H1 (cell line): ENCODE data around the gene OBSCN. TPM values are rescaled to one million over a fixed set of nuclear protein-coding genes. Genes with fewer than 3 reads are reported as not detected.

Experiments
- CTCF ChIA-PET: fragments of 300-600 bp; sonication (Branson Sonifier 250); formaldehyde crosslinking; loops from one replicate; lab custom pipeline; 2021; ENCODE audit not compliant: partially characterized antibody; lab: Charles Lee
- POLR2A ChIA-PET: fragments of 300-600 bp; sonication (Branson Sonifier 250); formaldehyde crosslinking; loops from one replicate; lab custom pipeline; 2021; ENCODE audit warnings: inconsistent platforms; ENCODE audit not compliant: partially characterized antibody; lab: Charles Lee
- DNase-seq, 2 experiments: peaks; one replicate each; pipeline versions ENCODE4 v3.0.0 to v3.0.0-alpha.2; 2010 to 2022; ENCODE audit warnings: low spot score in 2 of 2, low read depth in 1 of 2, mixed read lengths in 1 of 2
- FAIRE-seq: peaks from 2 replicates; lab custom pipeline; 2011; peaks lifted over from hg19 to GRCh38; lab: Jason Lieb, UNC
- H2AFZ ChIP-seq: 2 replicates; pipeline ENCODE4 v1.8.1; 2012; ENCODE audit warnings: low read length, inconsistent platforms
- H2AK5ac ChIP-seq: 2 replicates; pipeline ENCODE4 v1.6.1; 2013; ENCODE audit warnings: low read depth, low read length
- H2BK120ac ChIP-seq: replicated peaks from 2 replicates; pipeline ENCODE3; 2013; ENCODE audit warnings: low read depth, low read length, inconsistent platforms
- H2BK12ac ChIP-seq: 2 replicates; pipeline ENCODE4 v1.6.1; 2013; ENCODE audit warnings: low read depth, low read length
- H2BK15ac ChIP-seq: 2 replicates; pipeline ENCODE4 v1.6.1; 2013; ENCODE audit warnings: low read length
- H2BK20ac ChIP-seq: 2 replicates; pipeline ENCODE4 v1.6.1; 2013; ENCODE audit warnings: low read length
- H2BK5ac ChIP-seq: 2 replicates; pipeline ENCODE4 v1.6.1; 2013; ENCODE audit warnings: low read depth, low read length
- H3K14ac ChIP-seq: 2 replicates; pipeline ENCODE4 v1.6.1; 2013; ENCODE audit warnings: inconsistent platforms; ENCODE audit not compliant: insufficient read length
- H3K18ac ChIP-seq: 2 replicates; pipeline ENCODE4 v1.6.1; 2013; ENCODE audit warnings: low read length; ENCODE audit errors: extremely low read depth
- H3K23ac ChIP-seq: 2 replicates; pipeline ENCODE4 v1.6.1; 2013; ENCODE audit warnings: inconsistent platforms; ENCODE audit not compliant: insufficient read length
- H3K23me2 ChIP-seq: 2 replicates; pipeline ENCODE4 v1.6.1; 2013; ENCODE audit warnings: low read depth, low read length
- H3K27ac ChIP-seq: 2 replicates; pipeline ENCODE4 v1.6.1; 2011; ENCODE audit warnings: low read depth, low read length, inconsistent platforms
- H3K27me3 ChIP-seq, 4 experiments: replicated peaks in 1 of 4; 1 replicate in 1 of 4; 2 replicates in 3 of 4; pipeline versions ENCODE4 v1.6.1 to v1.8.1; 2011 to 2013; ENCODE audit warnings: low read length in 3 of 4, mild to moderate bottlenecking in 3 of 4, inconsistent platforms in 2 of 4, mixed read lengths in 2 of 4, moderate library complexity in 1 of 4; ENCODE audit not compliant: control insufficient read depth in 3 of 4, insufficient read depth in 3 of 4; ENCODE audit errors: extremely low read depth in 1 of 4
- H3K36me3 ChIP-seq, 4 experiments: 2 replicates each; pipeline versions ENCODE4 v1.6.1 to v1.8.1; 2011 to 2013; ENCODE audit warnings: mild to moderate bottlenecking in 4 of 4, low read length in 3 of 4, moderate library complexity in 2 of 4, control low read depth in 1 of 4, inconsistent platforms in 1 of 4; ENCODE audit not compliant: insufficient read depth in 4 of 4, control insufficient read depth in 2 of 4
- H3K4ac ChIP-seq: replicated peaks from 2 replicates; pipeline ENCODE3; 2013; ENCODE audit warnings: low read length, low read depth, mixed read lengths, inconsistent platforms; ENCODE audit not compliant: insufficient read length
- H3K4me1 ChIP-seq, 4 experiments: replicated peaks in 1 of 4; 1 replicate in 1 of 4; 2 replicates in 3 of 4; pipeline versions ENCODE4 v1.6.1 to v1.8.1; 2011 to 2013; ENCODE audit warnings: low read length in 3 of 4, inconsistent platforms in 2 of 4, mixed read lengths in 1 of 4; ENCODE audit not compliant: insufficient read depth in 4 of 4, control insufficient read depth in 3 of 4
- H3K4me2 ChIP-seq, 2 experiments: 2 replicates each; pipeline versions ENCODE4 v1.6.1 to v1.8.1; 2011 to 2013; ENCODE audit warnings: low read depth in 2 of 2, low read length in 2 of 2, control low read depth in 1 of 2, inconsistent platforms in 1 of 2, mild to moderate bottlenecking in 1 of 2; ENCODE audit not compliant: insufficient read depth in 1 of 2
- H3K4me3 ChIP-seq, 4 experiments: fragments of 200-600, 300-600 bp in 1 of 4; sonication (generic), shearing (Covaris generic), sonication (Bioruptor Twin) in 1 of 4; 2 replicates each; pipeline versions ENCODE4 v1.5.1 to v1.8.1; 2011 to 2016; ENCODE audit warnings: low read length in 4 of 4, low read depth in 3 of 4, control low read depth in 2 of 4, inconsistent platforms in 2 of 4, mild to moderate bottlenecking in 2 of 4, mixed read lengths in 1 of 4, moderate library complexity in 1 of 4; ENCODE audit not compliant: insufficient read depth in 2 of 4; ENCODE audit errors: extremely low read depth in 1 of 4
- H3K56ac ChIP-seq: replicated peaks from 2 replicates; pipeline ENCODE3; 2013; ENCODE audit warnings: low read depth, mild to moderate bottlenecking, mixed read lengths, low read length, inconsistent platforms; ENCODE audit not compliant: insufficient read length
- H3K79me1 ChIP-seq: 2 replicates; pipeline ENCODE4 v1.6.1; 2013; ENCODE audit warnings: low read depth, low read length, control low read depth
- H3K79me2 ChIP-seq, 2 experiments: 2 replicates each; pipeline versions ENCODE4 v1.6.1 to v1.8.1; 2012 to 2013; ENCODE audit warnings: low read length in 2 of 2, mild to moderate bottlenecking in 2 of 2, inconsistent platforms in 1 of 2; ENCODE audit not compliant: insufficient read depth in 2 of 2, control insufficient read depth in 1 of 2
- H3K9ac ChIP-seq, 4 experiments: replicated peaks in 1 of 4; 1 replicate in 1 of 4; 2 replicates in 3 of 4; pipeline versions ENCODE4 v1.6.1 to v1.8.1; 2011 to 2013; ENCODE audit warnings: low read depth in 3 of 4, low read length in 3 of 4, control low read depth in 2 of 4, mild to moderate bottlenecking in 2 of 4, moderate library complexity in 2 of 4, inconsistent platforms in 1 of 4; ENCODE audit errors: extremely low read depth in 1 of 4
- H3K9me3 ChIP-seq, 2 experiments: 2 replicates each; pipeline versions ENCODE4 v1.6.1 to v1.8.1; 2012 to 2013; ENCODE audit warnings: mild to moderate bottlenecking in 2 of 2, moderate library complexity in 2 of 2, control low read depth in 1 of 2, inconsistent platforms in 1 of 2, low read depth in 1 of 2, low read length in 1 of 2, mixed read lengths in 1 of 2; ENCODE audit not compliant: insufficient read depth in 2 of 2
- H4K20me1 ChIP-seq, 2 experiments: replicated peaks in 1 of 2; 2 replicates each; pipeline versions ENCODE3 to v1.8.1; 2011 to 2013; ENCODE audit warnings: inconsistent platforms in 2 of 2, low read length in 2 of 2, mild to moderate bottlenecking in 1 of 2; ENCODE audit not compliant: insufficient read depth in 2 of 2, control insufficient read depth in 1 of 2
- H4K5ac ChIP-seq: 2 replicates; pipeline ENCODE4 v1.6.1; 2013; ENCODE audit warnings: low read length, low read depth, mixed read lengths, inconsistent platforms; ENCODE audit not compliant: insufficient read length
- H4K8ac ChIP-seq: 2 replicates; pipeline ENCODE4 v1.8.0; 2013; ENCODE audit warnings: mild to moderate bottlenecking, moderate library complexity, low read length, inconsistent platforms; ENCODE audit not compliant: insufficient read depth; ENCODE audit errors: extremely low read depth
- H4K91ac ChIP-seq: replicated peaks from 2 replicates; pipeline ENCODE3; 2013; ENCODE audit warnings: low read length, mixed read lengths, inconsistent platforms; ENCODE audit not compliant: insufficient read length
- ATF3 ChIP-seq: IDR thresholded peaks from 2 replicates; pipeline ENCODE4 v1.6.1; 2011; ENCODE audit warnings: low read depth, mild to moderate bottlenecking, low read length; ENCODE audit not compliant: insufficient read depth
- CBX8 ChIP-seq: fragments of 300-800, 300-1000 bp; sonication (generic); IDR thresholded peaks from 2 replicates; pipeline ENCODE4 v1.7.1; 2016; ENCODE audit warnings: low read depth, low read length, borderline replicate concordance
- KDM5A ChIP-seq: fragments of 200-600 bp; IDR thresholded peaks from 2 replicates; pipeline ENCODE4 v1.7.1; 2012; ENCODE audit warnings: mild to moderate bottlenecking, low read length, inconsistent platforms, mixed read lengths
- SIRT6 ChIP-seq: IDR thresholded peaks from one replicate; pipeline ENCODE4 v1.7.1; 2012; ENCODE audit warnings: low read length, inconsistent platforms
- WGBS, 2 experiments: shearing (Covaris generic) in 1 of 2; methylation state at CpG; one replicate each; pipeline versions ENCODE4 v1.1.6 to v1.1.7; 2013 to 2015; ENCODE audit warnings: low lambda C conversion rate in 2 of 2, mixed read lengths in 2 of 2, inconsistent platforms in 1 of 2, low coverage in 1 of 2, missing lambda C conversion rate in 1 of 2; ENCODE audit not compliant: insufficient replicate concordance in 2 of 2, insufficient coverage in 1 of 2, insufficient read length in 1 of 2; ENCODE audit errors: extremely low coverage in 1 of 2, missing lambda C conversion rate in 1 of 2; 5-methylcytosine and 5-hydroxymethylcytosine counted together
- polyA plus RNA-seq, 7 experiments: library from polyadenylated mRNA; depleted of rRNA in 3 of 7; stranded (reverse) in 5 of 7; unstranded in 2 of 7; fragments of >200 nt in 5 of 7; fragments of 200-250 nt in 2 of 7; gene quantifications; 1 replicate in 5 of 7; 2 replicates in 1 of 7; 4 replicates in 1 of 7; pipeline versions ENCODE4 v1.2.1 to v1.2.3, GENCODE V29; 2011 to 2013; ENCODE audit warnings: missing spikeins in 2 of 7, mixed read lengths in 2 of 7
- total RNA-seq: library from RNA; stranded (reverse); fragmentation: NEBNext Ultra II Directional; extraction: Animal tissue kit (Norgen Biotek cat#: 25700); gene quantifications from 2 replicates; pipeline ENCODE4 v1.2.1, GENCODE V29; 2021

Gene OBSCN
- total and polyA plus RNA-seq, 2 of the 8 experiments (the other 6 are each of a cell fraction or from before 2014, with no cell fraction given): 7.5 to 28.4 TPM

- Histone ChIP-seq H3K4me3 (no peak overlapping the region), H3K4me1 (no peaks in the 10 kb centered on the region), H3K18ac (no peak overlapping the region), H3K9me3 (no peaks in the 10 kb centered on the region), H3K36me3 (no peaks in the 10 kb centered on the region), H2BK15ac (no peak overlapping the region), H3K14ac (no peak overlapping the region), H4K91ac (no peak overlapping the region), H2AFZ (no peak overlapping the region), H3K79me2 (no peaks in the 10 kb centered on the region), H2BK20ac (no peak overlapping the region), H2BK5ac (no peak overlapping the region), H3K27ac (no peak overlapping the region), H3K23ac (no peak overlapping the region), H2BK120ac (no peak overlapping the region), H3K4me2 (no peak overlapping the region), H4K5ac (no peak overlapping the region), H4K8ac (no peak overlapping the region), H2BK12ac (no peak overlapping the region), H3K79me1 (no peaks in the 10 kb centered on the region), H3K9ac (no peak overlapping the region), H3K4ac (no peak overlapping the region), H2AK5ac (no peak overlapping the region), H3K27me3 (no peaks in the 10 kb centered on the region), H4K20me1 (no peaks in the 10 kb centered on the region), H3K23me2 (no peaks in the 10 kb centered on the region), H3K56ac (no peak overlapping the region)
- TF ChIP-seq ATF3 (no peak), SIRT6 (no peak), KDM5A (no peak), CBX8 (no peak)
- CTCF ChIA-PET: interaction anchor here (1.0 to 1.1 kb wide), 3 partner anchors 14 to 29 kb away, joined by 3 to 5 read pairs (median 4); no protein-coding TSS in a partner anchor
- FAIRE-seq (no peak), DNase-seq (no peak)
- POLR2A ChIA-PET: no interaction called here
- WGBS, 2 experiments: 91% methylated on average over 16 of the region's 17 CpGs; no CpG with 5 or more reads in 1 of the 2 experiments
Measured at GRCh38 chr1:228332797-228333738, 125.2 kb downstream of the OBSCN start.
